Stimulated activated naive B cell treated with anti-CD40 and anti-IgM and Interleukin-4, amounts not matched to agents 10 μg/mL and 1 μg/mL and 100 μg/mL, for 72 hours (primary cell): ENCODE measurements around the gene APP.

Experiments
- ATAC-seq, 2 donors: fragments of 150-1000 bp; cut with Tn5 transposase; replicated peaks; 2 replicates each; pipeline ENCODE4 v1.10.0; 2021; ENCODE audit warnings: moderate library complexity in 1 of 2
- DNase-seq: peaks from one replicate; pipeline ENCODE4 v3.0.0; 2021
- H3K27ac Mint-ChIP-seq: one replicate; pipeline ENCODE4 v1.8.0; 2022; ENCODE audit warnings: mild to moderate bottlenecking, mixed read lengths
- H3K27me3 Mint-ChIP-seq, 2 donors: one replicate each; pipeline ENCODE4 v1.8.0; 2022; ENCODE audit warnings: mixed read lengths in 2 of 2
- H3K36me3 Mint-ChIP-seq, 2 donors: one replicate each; pipeline ENCODE4 v1.8.0; 2022; ENCODE audit warnings: mixed read lengths in 2 of 2, mild to moderate bottlenecking in 1 of 2
- H3K4me1 Mint-ChIP-seq, 2 donors: one replicate each; pipeline ENCODE4 v1.8.0; 2022; ENCODE audit warnings: mixed read lengths in 2 of 2, mild to moderate bottlenecking in 1 of 2
- H3K4me3 Mint-ChIP-seq, 2 donors: one replicate each; pipeline ENCODE4 v1.8.0; 2022; ENCODE audit warnings: mild to moderate bottlenecking in 2 of 2, mixed read lengths in 2 of 2, moderate library complexity in 1 of 2
- H3K9me3 Mint-ChIP-seq, 2 donors: one replicate each; pipeline ENCODE4 v1.8.0; 2022; ENCODE audit warnings: mixed read lengths in 2 of 2, mild to moderate bottlenecking in 1 of 2

APP gene

GRCh38 chr21:25956993-25957714 lies 213.4 kb downstream of the APP start:
- H3K4me1 Mint-ChIP-seq, result peaks cover 5 to 14% of the 10 kb centered on the region in 2 donors
- H3K36me3 Mint-ChIP-seq, result peaks cover 25 to 44% of the 10 kb centered on the region in 2 donors
- no peaks in the 10 kb centered on the region for H3K9me3 Mint-ChIP-seq
- no peak for ATAC-seq
- DNase-seq, result no peak
- H3K4me3 Mint-ChIP-seq, result no peak overlapping the region
- H3K27me3 Mint-ChIP-seq, result no peaks in the 10 kb centered on the region
- H3K27ac Mint-ChIP-seq, result no peak overlapping the region

DNA sequence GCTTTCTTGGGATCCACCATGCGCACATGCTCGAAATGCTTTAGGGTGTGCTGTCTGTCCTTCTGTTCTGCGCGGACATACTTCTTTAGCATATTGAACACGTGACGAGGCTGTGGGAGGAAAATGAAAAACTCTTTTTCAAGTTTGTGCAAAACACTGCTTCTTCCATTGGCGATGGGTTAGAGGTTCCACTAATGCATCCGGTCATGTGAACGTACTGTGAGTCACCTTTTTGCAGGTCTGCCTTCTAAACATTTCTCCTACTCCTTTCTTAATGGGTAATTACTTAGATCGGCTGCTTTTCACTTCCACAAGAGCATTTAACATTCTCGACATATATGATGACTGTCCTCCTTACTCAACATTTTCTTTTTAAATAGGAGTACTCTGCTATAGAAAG lies 214.9 kb downstream of the APP start:
- DNase-seq, result no peak
- peaks cover 0 to 8% of the 10 kb centered on the region in 2 donors for H3K4me1 Mint-ChIP-seq
- H3K27me3 Mint-ChIP-seq, result no peaks in the 10 kb centered on the region
- H3K27ac Mint-ChIP-seq, result no peak overlapping the region
- H3K9me3 Mint-ChIP-seq, result no peaks in the 10 kb centered on the region
- H3K4me3 Mint-ChIP-seq, result no peak overlapping the region
- H3K36me3 Mint-ChIP-seq, result peaks cover 32 to 45% of the 10 kb centered on the region in 2 donors
- ATAC-seq, result no peak

DNA sequence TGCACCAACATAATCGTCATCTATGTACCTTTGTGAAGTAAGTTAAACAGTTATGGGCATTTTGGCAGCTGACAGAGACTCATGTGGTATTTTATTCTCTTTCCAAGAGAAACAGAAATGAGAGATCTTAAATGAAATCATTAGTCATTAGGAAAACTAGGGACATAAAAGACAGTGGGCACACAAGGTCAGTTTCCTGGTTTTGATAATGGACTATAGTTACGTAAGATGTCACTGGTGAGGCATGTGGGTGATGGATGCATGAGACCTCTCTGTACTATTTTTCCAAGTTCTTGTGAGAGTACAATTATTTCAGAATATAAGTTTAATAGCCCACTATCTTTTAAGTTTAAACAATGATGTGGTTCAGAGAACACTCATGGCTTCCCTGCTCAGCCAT lies 216.9 kb downstream of the APP start:
- peaks cover 0 to 8% of the 10 kb centered on the region in 2 donors for H3K4me1 Mint-ChIP-seq
- no peaks in the 10 kb centered on the region for H3K27me3 Mint-ChIP-seq
- peaks cover 28 to 40% of the 10 kb centered on the region in 2 donors for H3K36me3 Mint-ChIP-seq
- DNase-seq (no peak), ATAC-seq (no peak)
- H3K27ac Mint-ChIP-seq, result no peak overlapping the region
- no peak overlapping the region for H3K4me3 Mint-ChIP-seq
- H3K9me3 Mint-ChIP-seq, result no peaks in the 10 kb centered on the region

- ATAC-seq, result no peak
- DNase-seq, result no peak
- Mint-ChIP-seq H3K36me3 (peaks cover 29 to 41% of the 10 kb centered on the region in 2 donors), H3K4me3 (no peak overlapping the region), H3K27me3 (no peaks in the 10 kb centered on the region), H3K27ac (no peak overlapping the region), H3K4me1 (peaks cover 0 to 8% of the 10 kb centered on the region in 2 donors), H3K9me3 (no peaks in the 10 kb centered on the region)
Observed at GRCh38 chr21:25953196-25953595, 217.4 kb downstream of the APP start.

GRCh38 chr21:25952306-25952705 lies 218.3 kb downstream of the APP start:
- Mint-ChIP-seq H3K36me3 (peaks cover 31 to 44% of the 10 kb centered on the region in 2 donors), H3K4me3 (no peak overlapping the region), H3K9me3 (no peaks in the 10 kb centered on the region), H3K4me1 (peaks cover 0 to 8% of the 10 kb centered on the region in 2 donors), H3K27me3 (no peaks in the 10 kb centered on the region), H3K27ac (no peak overlapping the region)
- DNase-seq (no peak), ATAC-seq (no peak)

DNA sequence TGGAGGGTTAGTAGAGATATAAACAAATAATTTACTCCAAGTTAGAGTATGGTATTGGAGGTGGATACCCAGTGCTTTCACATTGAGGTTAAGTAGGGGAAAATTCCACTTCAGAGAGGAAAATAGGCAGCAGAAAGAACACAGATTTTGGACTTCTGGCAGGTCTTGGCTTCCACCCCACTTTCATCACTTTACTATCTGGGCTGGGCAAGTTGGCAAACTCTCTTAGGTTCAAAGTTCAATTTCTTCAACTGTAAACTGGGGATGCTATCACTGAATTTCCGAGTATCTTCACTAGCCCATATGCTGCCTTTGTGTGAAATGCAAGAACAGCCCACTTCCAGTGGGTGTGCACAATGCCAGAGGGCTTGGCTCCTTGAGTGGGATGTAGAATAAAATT lies 220.9 kb downstream of the APP start:
- Mint-ChIP-seq H3K27me3 (no peaks in the 10 kb centered on the region), H3K4me1 (peaks cover 0 to 5% of the 10 kb centered on the region in 2 donors), H3K27ac (no peak overlapping the region), H3K9me3 (no peaks in the 10 kb centered on the region), H3K4me3 (no peak overlapping the region), H3K36me3 (peaks cover 30 to 44% of the 10 kb centered on the region in 2 donors)
- no peak for DNase-seq
- no peak for ATAC-seq

DNA sequence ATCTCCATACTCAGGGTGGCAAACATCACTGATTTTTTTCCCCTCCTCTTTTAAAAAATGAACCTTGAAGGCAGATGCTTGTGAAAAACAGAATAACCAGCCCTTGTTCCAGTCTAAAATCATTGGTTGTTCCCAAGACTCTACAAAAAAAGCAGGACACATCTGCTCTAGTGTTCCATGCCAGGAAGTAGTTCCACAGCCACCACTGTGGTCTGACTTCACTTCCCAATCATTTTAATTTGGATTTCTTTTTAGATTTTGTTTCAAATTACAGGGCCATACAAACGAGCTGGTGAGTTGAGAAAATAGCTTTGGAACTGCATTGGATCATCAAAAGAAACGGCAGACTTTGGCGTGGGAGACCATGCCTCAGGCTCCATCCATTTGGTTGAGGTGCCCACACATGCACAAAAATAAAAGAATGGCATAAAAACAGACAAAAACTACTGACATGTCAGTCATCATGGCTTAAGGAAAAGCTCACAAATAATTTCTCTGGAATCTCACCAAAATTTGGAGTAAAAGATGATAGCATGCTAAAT lies 225.8 kb downstream of the APP start:
- Mint-ChIP-seq H3K4me3 (no peak overlapping the region), H3K27me3 (no peaks in the 10 kb centered on the region), H3K36me3 (peaks cover 5 to 22% of the 10 kb centered on the region in 2 donors), H3K27ac (no peak overlapping the region), H3K4me1 (no peaks in the 10 kb centered on the region), H3K9me3 (no peaks in the 10 kb centered on the region)
- no peak for ATAC-seq
- no peak for DNase-seq

DNA sequence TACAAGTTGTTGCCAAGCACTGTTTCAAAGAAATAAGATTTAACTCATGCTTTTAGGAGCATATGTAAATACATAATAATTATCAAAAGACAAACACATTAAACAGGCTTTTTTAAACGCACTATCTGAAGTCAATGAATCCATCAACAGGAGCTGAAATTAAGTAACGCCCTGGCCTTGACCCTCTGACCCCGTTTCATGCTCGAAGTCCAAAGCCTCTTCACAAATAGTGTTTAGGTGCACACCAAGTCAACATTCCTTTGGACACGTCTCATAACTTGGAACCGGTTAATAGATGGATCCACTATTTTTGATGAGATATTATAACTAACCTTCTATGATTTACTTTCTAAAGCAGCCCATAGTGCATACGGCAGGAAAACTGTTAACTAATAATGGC lies 226.5 kb downstream of the APP start:
- Mint-ChIP-seq H3K4me1 (peaks cover 0 to 2% of the 10 kb centered on the region in 2 donors), H3K4me3 (no peak overlapping the region), H3K27ac (no peak overlapping the region), H3K27me3 (no peaks in the 10 kb centered on the region), H3K9me3 (no peaks in the 10 kb centered on the region), H3K36me3 (peaks cover 5 to 18% of the 10 kb centered on the region in 2 donors)
- no peak for ATAC-seq
- DNase-seq, result no peak

DNA sequence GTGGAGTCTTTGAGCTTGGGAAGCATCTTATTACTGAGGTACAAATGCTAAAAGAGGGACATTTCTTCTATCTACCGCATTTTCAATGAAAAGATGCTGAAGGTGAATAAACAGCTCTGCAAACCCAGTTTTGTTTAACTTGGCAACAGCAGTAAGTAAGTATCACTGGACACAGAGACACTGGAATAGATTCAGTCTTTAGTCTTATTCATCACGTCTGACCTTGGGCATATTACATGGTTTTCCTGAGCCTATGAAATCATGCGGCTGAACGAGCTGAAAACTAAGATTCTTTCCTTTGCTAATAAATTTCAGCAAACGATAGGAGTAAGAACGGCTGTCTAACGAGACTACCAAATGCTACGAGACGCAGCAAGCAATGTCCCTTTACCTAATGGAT lies 228.4 kb downstream of the APP start:
- peaks cover 0 to 5% of the 10 kb centered on the region in 2 donors for H3K4me1 Mint-ChIP-seq

GRCh38 chr21:25939396-25939761 lies 231.2 kb downstream of the APP start:
- ATAC-seq, result no peak
- Mint-ChIP-seq H3K27me3 (no peaks in the 10 kb centered on the region), H3K4me1 (peaks cover 5 to 14% of the 10 kb centered on the region in 2 donors), H3K27ac (no peak overlapping the region), H3K36me3 (peaks cover 0 to 13% of the 10 kb centered on the region in 2 donors), H3K9me3 (no peaks in the 10 kb centered on the region), H3K4me3 (no peak overlapping the region)
- DNase-seq, result no peak

More for the DNA sequence above, 228.4 kb downstream of the APP start:
- no peak for DNase-seq
- Mint-ChIP-seq H3K4me3 (no peak overlapping the region), H3K36me3 (peaks cover 0 to 11% of the 10 kb centered on the region in 2 donors), H3K9me3 (no peaks in the 10 kb centered on the region), H3K27ac (no peak overlapping the region), H3K27me3 (no peaks in the 10 kb centered on the region)
- ATAC-seq, result no peak

- DNase-seq (no peak), ATAC-seq (no peak)
- no peaks in the 10 kb centered on the region for H3K27me3 Mint-ChIP-seq
- H3K27ac Mint-ChIP-seq, result no peak overlapping the region
- no peak overlapping the region for H3K4me3 Mint-ChIP-seq
- peaks cover 3 to 16% of the 10 kb centered on the region in 2 donors for H3K36me3 Mint-ChIP-seq
- H3K9me3 Mint-ChIP-seq, result no peaks in the 10 kb centered on the region
- peaks cover 5 to 14% of the 10 kb centered on the region in 2 donors for H3K4me1 Mint-ChIP-seq
Observed at GRCh38 chr21:25938658-25939395, 231.7 kb downstream of the APP start.

- no peak overlapping the region for H3K4me3 Mint-ChIP-seq
- no peaks in the 10 kb centered on the region for H3K9me3 Mint-ChIP-seq
- no peaks in the 10 kb centered on the region for H3K27me3 Mint-ChIP-seq
- DNase-seq, result no peak
- H3K4me1 Mint-ChIP-seq, result peaks cover 5 to 14% of the 10 kb centered on the region in 2 donors
- no peak for ATAC-seq
- H3K36me3 Mint-ChIP-seq, result peaks cover 4 to 17% of the 10 kb centered on the region in 2 donors
- H3K27ac Mint-ChIP-seq, result no peak overlapping the region
Observed at GRCh38 chr21:25936776-25937175, 233.8 kb downstream of the APP start.

DNA sequence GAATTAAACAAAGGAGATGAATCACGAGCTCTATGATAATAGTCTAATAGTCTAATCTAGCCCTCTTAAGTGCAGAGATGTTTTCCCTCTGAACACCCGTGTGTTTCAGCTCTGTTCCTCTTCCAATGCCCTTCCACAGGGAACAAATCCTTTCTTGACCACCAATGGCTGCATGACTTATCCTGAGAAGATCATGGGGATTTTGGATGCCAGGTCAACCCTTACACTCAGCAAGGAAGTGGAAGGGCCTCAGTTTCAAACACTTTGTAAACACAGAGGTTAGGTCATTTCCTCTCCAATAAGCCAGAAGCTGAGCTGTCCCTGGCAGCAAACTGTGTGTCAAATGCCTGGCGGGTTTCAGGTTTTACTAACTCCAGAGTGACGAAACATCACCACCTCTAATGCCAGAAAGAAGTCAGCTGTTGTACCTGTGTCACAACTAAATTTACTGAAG lies 235.8 kb downstream of the APP start:
- H3K9me3 Mint-ChIP-seq, result no peaks in the 10 kb centered on the region
- peak; percentile 48 to 50 for ATAC-seq
- no peak overlapping the region for H3K27ac Mint-ChIP-seq
- H3K4me1 Mint-ChIP-seq, result peaks cover 5 to 18% of the 10 kb centered on the region in 2 donors
- no peaks in the 10 kb centered on the region for H3K27me3 Mint-ChIP-seq
- H3K4me3 Mint-ChIP-seq, result no peak overlapping the region
- H3K36me3 Mint-ChIP-seq, result peaks cover 11 to 21% of the 10 kb centered on the region in 2 donors
- DNase-seq, result no peak

DNA sequence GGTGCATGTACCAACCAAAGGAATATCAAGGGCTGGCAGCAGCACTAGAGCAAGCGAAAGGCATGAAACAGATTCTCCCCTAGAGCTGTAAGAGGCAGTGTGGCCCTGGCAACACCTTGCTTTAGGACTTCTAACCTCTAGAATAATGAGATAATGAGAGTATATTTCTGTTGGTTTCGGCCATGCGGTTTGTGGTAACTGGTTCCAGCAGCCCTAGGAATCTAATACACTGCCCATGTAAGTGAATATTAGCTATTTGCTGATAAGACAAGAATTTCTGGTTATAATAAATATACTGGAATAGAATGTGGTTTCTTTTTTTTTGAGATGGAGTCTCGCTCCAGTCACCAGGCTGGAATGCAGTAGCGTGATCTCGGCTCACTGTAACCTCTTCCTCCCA lies 236.4 kb downstream of the APP start:
- Mint-ChIP-seq H3K27me3 (no peaks in the 10 kb centered on the region), H3K9me3 (no peaks in the 10 kb centered on the region), H3K27ac (no peak overlapping the region), H3K4me1 (peaks cover 5 to 16% of the 10 kb centered on the region in 2 donors), H3K4me3 (no peak overlapping the region), H3K36me3 (peaks cover 13 to 21% of the 10 kb centered on the region in 2 donors)
- DNase-seq, result no peak
- no peak for ATAC-seq

DNA sequence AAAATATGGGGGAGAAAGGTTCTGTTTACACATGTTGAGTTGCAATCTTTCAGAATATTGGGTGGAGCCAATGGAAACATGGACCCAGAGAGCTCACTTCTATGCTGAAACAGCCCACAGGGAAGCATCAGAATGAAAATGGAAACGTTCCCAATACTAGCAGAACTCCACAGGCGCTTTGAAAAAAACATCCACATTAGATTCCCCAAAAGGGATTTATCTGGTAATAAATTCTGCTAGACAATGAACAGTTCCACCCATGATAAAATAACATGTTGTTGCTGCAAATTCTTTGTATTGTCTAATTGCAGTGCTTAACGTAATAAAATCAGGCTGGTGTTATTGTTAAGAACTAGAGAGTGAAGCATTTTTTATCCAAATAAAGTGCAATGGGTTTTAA lies 238.8 kb downstream of the APP start:
- no peaks in the 10 kb centered on the region for H3K9me3 Mint-ChIP-seq
- H3K4me3 Mint-ChIP-seq, result no peak overlapping the region
- H3K36me3 Mint-ChIP-seq, result peaks cover 16 to 17% of the 10 kb centered on the region in 2 donors
- H3K27ac Mint-ChIP-seq, result no peak overlapping the region
- DNase-seq (no peak), ATAC-seq (no peak)
- no peaks in the 10 kb centered on the region for H3K27me3 Mint-ChIP-seq
- H3K4me1 Mint-ChIP-seq, result peaks cover 5 to 12% of the 10 kb centered on the region in 2 donors
